CD4-positive, alpha-beta T cell (primary cell): ENCODE measurements around the gene DYSF. TPM values are rescaled to one million over a fixed set of nuclear protein-coding genes. Genes with fewer than 3 reads are reported as not detected.

Experiments
- ATAC-seq: fragments of 200-7000 bp; cut with Tn5 transposase; one replicate; pipeline ENCODE4 v1.10.0; 2022; ENCODE audit warnings: mild to moderate bottlenecking; ENCODE audit not compliant: poor library complexity
- CTCF ChIA-PET: fragments of 350-600 bp; sonication (Branson Sonifier 250); formaldehyde crosslinking; loops from one replicate; lab custom pipeline; 2021; ENCODE audit warnings: antibody characterized with exemption, inconsistent platforms; lab: Charles Lee
- POLR2A ChIA-PET: fragments of 350-600 bp; sonication (Branson Sonifier 250); formaldehyde crosslinking; loops from one replicate; lab custom pipeline; 2021; ENCODE audit warnings: antibody characterized with exemption, inconsistent platforms; lab: Charles Lee
- DNase-seq, 14 experiments: peaks; one replicate each; pipeline ENCODE4 v3.0.0-alpha.2; 2013 to 2020; ENCODE audit warnings: mixed read lengths in 2 of 14
- H3K27ac ChIP-seq, 2 donors: one replicate each; pipeline versions ENCODE4 v1.5.1 to v1.7.0; 2013; ENCODE audit warnings: low read length in 2 of 2, low read depth in 1 of 2, mild to moderate bottlenecking in 1 of 2
- H3K27me3 ChIP-seq, 2 experiments: 1 replicate in 1 of 2; 2 replicates in 1 of 2; pipeline versions ENCODE4 v1.6.1 to v1.7.0; 2013; ENCODE audit warnings: low read length in 2 of 2, control low read depth in 1 of 2, mild to moderate bottlenecking in 1 of 2, moderate library complexity in 1 of 2; ENCODE audit not compliant: insufficient read depth in 2 of 2, control insufficient read depth in 1 of 2
- H3K36me3 ChIP-seq: one replicate; pipeline ENCODE4 v1.6.1; 2013; ENCODE audit warnings: low read length, control low read depth; ENCODE audit not compliant: insufficient read depth
- H3K4me1 ChIP-seq: one replicate; pipeline ENCODE4 v1.6.1; 2013; ENCODE audit warnings: low read length, control low read depth; ENCODE audit not compliant: insufficient read depth
- H3K4me3 ChIP-seq: one replicate; pipeline ENCODE4 v1.5.1; 2013; ENCODE audit warnings: mild to moderate bottlenecking, low read length, moderate library complexity
- H3K9me3 ChIP-seq, 2 experiments: 1 replicate in 1 of 2; 2 replicates in 1 of 2; pipeline versions ENCODE4 v1.6.1 to v1.7.0; 2013; ENCODE audit warnings: low read length in 2 of 2, mild to moderate bottlenecking in 2 of 2, control low read depth in 1 of 2, moderate library complexity in 1 of 2; ENCODE audit not compliant: control insufficient read depth in 1 of 2, insufficient read depth in 1 of 2
- H3K27ac Mint-ChIP-seq: one replicate; pipeline ENCODE4 v1.8.0; 2020; ENCODE audit warnings: mixed read lengths
- H3K27me3 Mint-ChIP-seq: one replicate; pipeline ENCODE4 v1.8.0; 2021; ENCODE audit warnings: mixed read lengths
- H3K36me3 Mint-ChIP-seq: one replicate; pipeline ENCODE4 v1.8.0; 2021; ENCODE audit warnings: low read depth, mixed read lengths
- H3K4me1 Mint-ChIP-seq: one replicate; pipeline ENCODE4 v1.8.0; 2021; ENCODE audit warnings: low read depth, mixed read lengths
- H3K4me3 Mint-ChIP-seq: one replicate; pipeline ENCODE4 v1.8.0; 2020; ENCODE audit warnings: mild to moderate bottlenecking, mixed read lengths
- H3K9me3 Mint-ChIP-seq: one replicate; pipeline ENCODE4 v1.8.0; 2020; ENCODE audit warnings: mixed read lengths
- intact Hi-C, 2 experiments: fragments of 100-400 bp; cut with DNase I in 1 of 2; cut with micrococcal nuclease in 1 of 2; formaldehyde crosslinking; loops; one replicate each; pipeline versions ENCODE4 v1.15.1 to v1.9.0; 2023 to 2025; cut with DNase I, micrococcal nuclease
- total RNA-seq, 174 experiments: library from RNA in 2 of 174; stranded (reverse) in 2 of 174; gene quantifications; one replicate each; pipeline ENCODE4 v1.2.3 and lab custom pipeline; 2021 to 2026
- TF ChIP-seq, protein P1 (sequence below): fragments of 200-600 bp; IDR thresholded peaks from one replicate; pipeline ENCODE4 v1.8.0; 2022; ENCODE audit warnings: antibody characterized with exemption, mild to moderate bottlenecking

DYSF gene
- total RNA-seq, 2 experiments from 2014 or later, result 0.27 to 0.31 TPM

DNA sequence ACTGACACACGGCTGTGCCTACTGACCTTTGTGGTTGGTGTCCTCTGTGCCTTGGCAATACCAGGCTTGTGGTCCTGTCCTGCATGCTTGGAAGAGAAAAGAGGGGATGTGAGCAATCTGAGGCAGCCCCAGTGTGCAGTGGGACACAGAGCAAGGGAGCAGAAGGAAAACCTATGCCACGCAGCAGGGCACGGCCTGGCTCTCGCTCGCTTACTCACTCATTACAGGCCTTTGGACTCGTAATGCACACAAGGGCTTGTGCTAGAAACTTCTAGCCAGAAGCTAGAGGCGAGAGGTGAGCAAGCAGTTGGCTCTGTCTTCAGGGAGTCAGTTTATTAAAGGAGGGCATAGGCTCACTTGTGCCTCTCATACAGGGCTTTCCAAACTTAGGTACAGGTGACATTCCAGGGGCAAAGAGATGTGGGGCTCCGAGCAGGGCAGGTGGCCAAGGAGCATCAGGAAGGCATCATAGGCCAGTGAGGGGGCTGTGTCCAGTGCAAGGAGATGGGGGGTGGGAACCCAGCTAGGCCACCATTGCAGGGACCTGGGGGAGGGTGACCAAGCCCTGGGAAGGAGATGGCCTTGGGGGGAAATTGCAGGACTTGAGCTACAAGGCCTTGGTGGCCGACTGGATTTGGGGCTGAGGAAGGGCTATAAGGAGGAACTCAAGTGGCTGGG lies 100.8 kb downstream of the DYSF start:
- Mint-ChIP-seq H3K9me3 (no peaks in the 10 kb centered on the region), H3K36me3 (no peaks in the 10 kb centered on the region), H3K4me1 (no peaks in the 10 kb centered on the region), H3K27ac (no peak overlapping the region), H3K27me3 (no peaks in the 10 kb centered on the region), H3K4me3 (no peak overlapping the region)
- ChIA-PET CTCF (no interaction called here), POLR2A (no interaction called here)
- no peak overlapping the region for H3K4me3 ChIP-seq
- DNase-seq (no peak), ATAC-seq (no peak)
- H3K36me3 ChIP-seq, result no peaks in the 10 kb centered on the region
- no peaks in the 10 kb centered on the region for H3K27me3 ChIP-seq
- no peak overlapping the region for H3K27ac ChIP-seq
- intact Hi-C loops, result no loop called here
- peaks cover 0 to 5% of the 10 kb centered on the region in 2 experiments for H3K9me3 ChIP-seq
- TF ChIP-seq, protein P1, sequence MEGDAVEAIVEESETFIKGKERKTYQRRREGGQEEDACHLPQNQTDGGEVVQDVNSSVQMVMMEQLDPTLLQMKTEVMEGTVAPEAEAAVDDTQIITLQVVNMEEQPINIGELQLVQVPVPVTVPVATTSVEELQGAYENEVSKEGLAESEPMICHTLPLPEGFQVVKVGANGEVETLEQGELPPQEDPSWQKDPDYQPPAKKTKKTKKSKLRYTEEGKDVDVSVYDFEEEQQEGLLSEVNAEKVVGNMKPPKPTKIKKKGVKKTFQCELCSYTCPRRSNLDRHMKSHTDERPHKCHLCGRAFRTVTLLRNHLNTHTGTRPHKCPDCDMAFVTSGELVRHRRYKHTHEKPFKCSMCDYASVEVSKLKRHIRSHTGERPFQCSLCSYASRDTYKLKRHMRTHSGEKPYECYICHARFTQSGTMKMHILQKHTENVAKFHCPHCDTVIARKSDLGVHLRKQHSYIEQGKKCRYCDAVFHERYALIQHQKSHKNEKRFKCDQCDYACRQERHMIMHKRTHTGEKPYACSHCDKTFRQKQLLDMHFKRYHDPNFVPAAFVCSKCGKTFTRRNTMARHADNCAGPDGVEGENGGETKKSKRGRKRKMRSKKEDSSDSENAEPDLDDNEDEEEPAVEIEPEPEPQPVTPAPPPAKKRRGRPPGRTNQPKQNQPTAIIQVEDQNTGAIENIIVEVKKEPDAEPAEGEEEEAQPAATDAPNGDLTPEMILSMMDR, result no peak
- H3K4me1 ChIP-seq, result no peaks in the 10 kb centered on the region

DNA sequence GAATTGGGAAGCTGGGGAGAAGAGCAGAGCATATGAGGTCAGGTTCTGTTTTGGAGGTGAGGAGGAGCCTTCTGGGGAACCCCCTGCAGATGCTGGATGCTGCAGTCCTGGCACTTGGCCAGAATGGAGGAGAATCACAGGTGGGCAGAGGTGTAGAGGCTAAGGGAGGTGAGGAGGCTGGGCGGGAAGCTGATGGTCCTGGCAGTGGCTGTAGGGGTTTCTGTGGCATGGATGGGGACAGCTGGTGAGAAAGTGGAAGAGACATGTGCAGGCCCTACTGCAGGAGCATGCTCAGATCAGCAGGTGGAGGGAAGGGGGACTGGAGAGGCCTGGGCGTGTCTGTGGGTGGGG lies 101.3 kb downstream of the DYSF start:
- H3K4me1 ChIP-seq, result no peaks in the 10 kb centered on the region
- Mint-ChIP-seq H3K27me3 (no peaks in the 10 kb centered on the region), H3K27ac (no peak overlapping the region), H3K9me3 (no peaks in the 10 kb centered on the region), H3K4me1 (no peaks in the 10 kb centered on the region), H3K36me3 (no peaks in the 10 kb centered on the region), H3K4me3 (no peak overlapping the region)
- TF ChIP-seq, protein P1, result no peak
- no peaks in the 10 kb centered on the region for H3K36me3 ChIP-seq
- DNase-seq (no peak), ATAC-seq (no peak)
- H3K9me3 ChIP-seq, result peaks cover 0 to 5% of the 10 kb centered on the region in 2 experiments
- no peaks in the 10 kb centered on the region for H3K27me3 ChIP-seq
- intact Hi-C loops, result no loop called here
- CTCF ChIA-PET, result no interaction called here
- H3K27ac ChIP-seq, result no peak overlapping the region
- H3K4me3 ChIP-seq, result no peak overlapping the region
- POLR2A ChIA-PET, result no interaction called here

DNA sequence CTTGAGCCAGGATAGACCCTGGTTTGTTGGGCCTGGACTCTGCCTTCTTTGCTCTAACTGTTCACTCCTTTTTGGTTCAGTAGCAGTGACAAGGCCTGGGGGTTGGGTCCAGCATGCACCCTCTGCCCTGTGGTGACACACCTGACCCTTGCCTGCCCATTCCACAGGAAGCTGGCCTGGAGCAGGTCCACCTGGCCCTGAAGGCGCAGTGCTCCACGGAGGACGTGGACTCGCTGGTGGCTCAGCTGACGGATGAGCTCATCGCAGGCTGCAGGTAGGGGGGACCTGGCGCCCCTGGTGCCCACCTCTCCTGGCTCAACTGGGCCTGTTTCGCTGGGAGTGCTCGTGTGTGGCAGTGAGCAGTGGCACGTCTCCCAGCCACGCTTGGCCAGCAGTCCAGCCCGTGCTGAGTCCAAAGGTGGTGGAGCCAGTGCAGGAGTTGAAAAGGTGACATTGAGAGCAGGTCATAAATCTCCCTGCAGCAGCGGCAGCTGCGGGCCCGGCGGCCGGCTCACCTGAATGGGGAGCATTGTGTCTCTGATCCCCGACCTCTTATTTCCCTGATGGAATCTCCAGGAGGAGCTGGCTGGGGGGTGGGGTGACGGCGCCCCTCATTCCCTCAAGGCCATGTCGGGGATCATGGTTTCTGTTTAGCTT lies 102.6 kb downstream of the DYSF start:
- Histone ChIP-seq H3K36me3 (no peaks in the 10 kb centered on the region), H3K27me3 (no peaks in the 10 kb centered on the region), H3K4me3 (no peak overlapping the region), H3K9me3 (peaks cover 0 to 5% of the 10 kb centered on the region in 2 experiments), H3K4me1 (no peaks in the 10 kb centered on the region), H3K27ac (no peak overlapping the region)
- H3K4me1 Mint-ChIP-seq, result no peaks in the 10 kb centered on the region
- ATAC-seq (no peak), DNase-seq (no peak)
- H3K27me3 Mint-ChIP-seq, result no peaks in the 10 kb centered on the region
- no peaks in the 10 kb centered on the region for H3K9me3 Mint-ChIP-seq
- no peaks in the 10 kb centered on the region for H3K36me3 Mint-ChIP-seq
- POLR2A ChIA-PET, result no interaction called here
- intact Hi-C loops, result no loop called here
- no peak overlapping the region for H3K4me3 Mint-ChIP-seq
- TF ChIP-seq, protein P1, result no peak
- no peak overlapping the region for H3K27ac Mint-ChIP-seq
- CTCF ChIA-PET, result no interaction called here
